Left ventricle myocardium inferior (tissue), 1 donor: ENCODE data around the gene R3HDM2. TPM values are rescaled to one million over a fixed set of nuclear protein-coding genes. Genes with fewer than 3 reads are reported as not detected.

ENCODE experiments used
- DNase-seq: peaks from one replicate; pipeline ENCODE4 v3.0.0-alpha.2; 2020
- H3K27ac ChIP-seq: fragments of 200-600 bp; replicated peaks from 2 replicates; pipeline ENCODE4 v1.8.0; 2021
- H3K27me3 ChIP-seq: fragments of 200-600 bp; 2 replicates; pipeline ENCODE4 v1.8.0; 2021; ENCODE audit warnings: low read depth
- H3K36me3 ChIP-seq: fragments of 200-600 bp; 2 replicates; pipeline ENCODE4 v1.8.0; 2021
- H3K4me1 ChIP-seq: fragments of 200-600 bp; 2 replicates; pipeline ENCODE4 v1.8.0; 2021
- H3K4me3 ChIP-seq: fragments of 200-600 bp; 2 replicates; pipeline ENCODE4 v1.8.0; 2021; ENCODE audit warnings: mild to moderate bottlenecking, moderate library complexity
- H3K9me3 ChIP-seq: fragments of 200-600 bp; replicated peaks from 2 replicates; pipeline ENCODE4 v1.8.0; 2021
- intact Hi-C: fragments of 100-400 bp; cut with micrococcal nuclease; formaldehyde crosslinking; loops from one replicate; pipeline ENCODE4 v1.11.0; 2022
- total RNA-seq: library from RNA; stranded (reverse); fragmentation: NEBNext Ultra II Directional; extraction: Animal tissue kit (Norgen Biotek cat#: 25700); gene quantifications from one replicate; pipeline ENCODE4 v1.2.1, GENCODE V29; 2021
- TF ChIP-seq, protein P1 (sequence below): fragments of 200-600 bp; IDR thresholded peaks from 2 replicates; pipeline ENCODE4 v1.8.0; 2021; ENCODE audit warnings: antibody characterized with exemption, mild to moderate bottlenecking, borderline replicate concordance
- donor health status: DM: no; HTN: yes; CAD: no; lungs with severe emphysema.

Gene R3HDM2
- total RNA-seq, 1 donor from 2014 or later: 63.1 TPM

DNA sequence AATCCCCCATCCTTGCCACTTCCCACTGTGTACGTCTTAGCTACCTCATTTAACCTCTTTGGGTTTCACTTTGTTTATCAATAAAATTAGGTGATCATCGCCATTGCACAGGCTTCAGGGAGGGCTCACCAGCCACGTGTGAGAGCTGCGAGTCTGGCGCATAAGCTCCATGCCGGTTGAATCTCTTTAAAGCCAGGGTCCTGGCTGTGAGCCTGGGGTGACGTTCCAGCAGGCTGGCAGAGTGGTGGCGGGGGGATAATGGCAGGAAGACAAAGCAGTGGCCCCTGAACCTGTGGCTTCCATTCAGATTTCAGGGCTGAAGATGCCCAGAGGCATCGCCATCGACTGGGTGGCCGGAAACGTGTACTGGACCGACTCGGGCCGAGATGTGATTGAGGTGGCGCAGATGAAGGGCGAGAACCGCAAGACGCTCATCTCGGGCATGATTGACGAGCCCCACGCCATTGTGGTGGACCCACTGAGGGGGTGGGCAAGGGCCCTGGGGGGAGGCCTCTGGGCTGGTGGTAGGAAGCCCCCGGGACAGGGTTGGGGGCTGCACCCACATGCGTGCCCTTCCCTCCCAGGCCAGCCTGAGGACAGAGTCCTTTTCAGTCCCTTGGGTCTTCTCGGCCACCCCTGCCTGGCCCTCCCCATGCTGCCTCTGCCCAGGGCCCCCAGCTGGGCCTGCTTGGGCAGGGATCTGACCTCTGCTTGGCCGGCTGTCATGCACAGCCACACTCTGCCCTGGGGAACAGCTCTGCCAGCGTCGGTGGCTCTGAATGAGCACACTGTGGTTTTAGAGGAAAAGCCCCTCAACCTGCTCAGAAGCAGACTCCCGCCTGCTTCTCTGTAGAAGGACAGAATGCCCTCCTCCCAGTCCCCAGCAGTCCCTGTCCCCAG is 222.9 kb downstream of the R3HDM2 start:
- Histone ChIP-seq H3K27me3 (no peaks in the 10 kb centered on the region), H3K9me3 (no peaks in the 10 kb centered on the region), H3K36me3 (peaks cover 86% of the 10 kb centered on the region), H3K27ac (peak overlapping the region; percentile 80), H3K4me1 (peaks cover 33% of the 10 kb centered on the region), H3K4me3 (no peak overlapping the region)
- TF ChIP-seq, protein P1, sequence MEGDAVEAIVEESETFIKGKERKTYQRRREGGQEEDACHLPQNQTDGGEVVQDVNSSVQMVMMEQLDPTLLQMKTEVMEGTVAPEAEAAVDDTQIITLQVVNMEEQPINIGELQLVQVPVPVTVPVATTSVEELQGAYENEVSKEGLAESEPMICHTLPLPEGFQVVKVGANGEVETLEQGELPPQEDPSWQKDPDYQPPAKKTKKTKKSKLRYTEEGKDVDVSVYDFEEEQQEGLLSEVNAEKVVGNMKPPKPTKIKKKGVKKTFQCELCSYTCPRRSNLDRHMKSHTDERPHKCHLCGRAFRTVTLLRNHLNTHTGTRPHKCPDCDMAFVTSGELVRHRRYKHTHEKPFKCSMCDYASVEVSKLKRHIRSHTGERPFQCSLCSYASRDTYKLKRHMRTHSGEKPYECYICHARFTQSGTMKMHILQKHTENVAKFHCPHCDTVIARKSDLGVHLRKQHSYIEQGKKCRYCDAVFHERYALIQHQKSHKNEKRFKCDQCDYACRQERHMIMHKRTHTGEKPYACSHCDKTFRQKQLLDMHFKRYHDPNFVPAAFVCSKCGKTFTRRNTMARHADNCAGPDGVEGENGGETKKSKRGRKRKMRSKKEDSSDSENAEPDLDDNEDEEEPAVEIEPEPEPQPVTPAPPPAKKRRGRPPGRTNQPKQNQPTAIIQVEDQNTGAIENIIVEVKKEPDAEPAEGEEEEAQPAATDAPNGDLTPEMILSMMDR: no peak
- DNase-seq: no peak
- intact Hi-C loops: no loop called here

DNA sequence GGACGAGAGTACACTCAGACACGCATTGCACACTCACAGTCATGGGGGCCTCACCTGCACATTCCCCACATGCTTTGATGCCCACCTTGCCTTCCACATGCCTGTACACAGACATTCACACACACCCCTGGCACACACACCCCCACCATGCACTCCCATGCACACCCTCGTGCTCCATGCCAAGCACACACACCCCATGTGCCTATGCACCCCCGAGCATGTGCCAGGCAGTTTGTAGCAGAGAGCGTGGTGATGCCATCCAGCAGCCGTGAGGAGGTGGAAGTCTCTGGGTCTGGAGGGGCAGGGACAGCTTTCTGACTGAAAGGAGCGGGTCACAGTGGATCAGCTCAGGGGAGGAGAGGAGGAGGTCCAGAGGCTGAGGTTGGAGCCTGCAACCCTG is 224.9 kb downstream of the R3HDM2 start:
- peaks cover 88% of the 10 kb centered on the region for H3K36me3 ChIP-seq
- intact Hi-C loops: no loop called here

DNA sequence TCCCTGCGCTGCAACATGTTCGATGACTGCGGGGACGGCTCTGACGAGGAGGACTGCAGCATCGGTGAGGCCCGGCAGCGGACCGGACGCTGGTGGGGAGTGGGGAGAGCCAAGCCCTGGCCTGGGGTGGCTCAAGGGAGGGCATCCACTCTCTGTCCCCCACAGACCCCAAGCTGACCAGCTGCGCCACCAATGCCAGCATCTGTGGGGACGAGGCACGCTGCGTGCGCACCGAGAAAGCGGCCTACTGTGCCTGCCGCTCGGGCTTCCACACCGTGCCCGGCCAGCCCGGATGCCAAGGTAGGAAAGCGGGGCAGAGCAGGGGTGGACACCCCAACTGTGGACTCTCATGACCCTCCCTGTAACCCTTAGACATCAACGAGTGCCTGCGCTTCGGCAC is 225.7 kb downstream of the R3HDM2 start:
- Histone ChIP-seq H3K36me3 (peaks cover 88% of the 10 kb centered on the region), H3K9me3 (no peaks in the 10 kb centered on the region), H3K4me3 (no peak overlapping the region), H3K4me1 (peaks cover 27% of the 10 kb centered on the region), H3K27ac (no peak overlapping the region), H3K27me3 (no peaks in the 10 kb centered on the region)
- intact Hi-C loops: no loop called here
- DNase-seq: no peak
- TF ChIP-seq, protein P1: no peak

More for the DNA sequence above, 224.9 kb downstream of the R3HDM2 start:
- H3K9me3 ChIP-seq: no peaks in the 10 kb centered on the region
- H3K27ac ChIP-seq: no peak overlapping the region
- H3K27me3 ChIP-seq: no peaks in the 10 kb centered on the region
- TF ChIP-seq, protein P1: no peak
- no peak for DNase-seq
- no peak overlapping the region for H3K4me3 ChIP-seq
- peaks cover 27% of the 10 kb centered on the region for H3K4me1 ChIP-seq

DNA sequence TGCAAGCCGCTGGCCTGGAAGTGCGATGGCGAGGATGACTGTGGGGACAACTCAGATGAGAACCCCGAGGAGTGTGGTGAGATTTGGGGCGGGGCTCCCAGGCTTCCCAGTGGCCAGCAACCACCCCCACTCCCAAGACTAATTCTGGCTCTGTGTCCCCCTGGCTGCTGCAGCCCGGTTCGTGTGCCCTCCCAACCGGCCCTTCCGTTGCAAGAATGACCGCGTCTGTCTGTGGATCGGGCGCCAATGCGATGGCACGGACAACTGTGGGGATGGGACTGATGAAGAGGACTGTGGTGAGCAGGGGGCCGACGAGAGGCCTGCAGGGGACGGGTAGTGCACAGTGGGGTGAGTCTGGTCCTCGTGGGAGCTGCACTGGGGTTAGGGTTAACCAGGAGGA is 226.4 kb downstream of the R3HDM2 start:
- no peaks in the 10 kb centered on the region for H3K9me3 ChIP-seq
- no peaks in the 10 kb centered on the region for H3K27me3 ChIP-seq
- H3K36me3 ChIP-seq: peaks cover 88% of the 10 kb centered on the region
- peaks cover 23% of the 10 kb centered on the region for H3K4me1 ChIP-seq
- no peak overlapping the region for H3K4me3 ChIP-seq
- DNase-seq: no peak
- H3K27ac ChIP-seq: no peak overlapping the region
- TF ChIP-seq, protein P1: no peak
- intact Hi-C loops: no loop called here

DNA sequence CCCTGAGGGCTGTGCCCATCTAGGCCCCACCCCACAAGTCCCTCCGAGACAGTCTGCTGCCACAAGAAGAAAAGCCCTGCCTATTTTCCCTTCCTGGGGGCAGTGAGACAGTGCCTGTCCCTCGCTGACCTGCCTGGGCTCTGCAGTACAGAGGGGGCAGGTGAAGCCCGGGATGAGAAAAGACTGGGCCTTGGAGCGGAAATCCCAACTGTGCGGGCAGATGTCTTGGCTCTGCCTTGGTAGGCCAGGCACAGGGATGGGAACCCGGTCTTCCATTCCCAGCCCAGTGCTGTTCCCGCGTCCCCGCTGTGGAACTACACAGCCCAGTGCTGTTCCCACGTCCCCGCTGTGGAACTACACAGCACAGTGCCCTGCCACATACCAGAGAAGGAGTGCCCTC is 227.1 kb downstream of the R3HDM2 start:
- no peak overlapping the region for H3K4me3 ChIP-seq
- H3K4me1 ChIP-seq: peaks cover 16% of the 10 kb centered on the region
- intact Hi-C loops: no loop called here
- H3K27ac ChIP-seq: no peak overlapping the region
- no peaks in the 10 kb centered on the region for H3K27me3 ChIP-seq
- DNase-seq: no peak
- H3K36me3 ChIP-seq: peaks cover 94% of the 10 kb centered on the region
- TF ChIP-seq, protein P1: no peak
- H3K9me3 ChIP-seq: no peaks in the 10 kb centered on the region

Other genes with a start within 250 kb of the R3HDM2 start
- gene NXPH4, start 214.2 kb downstream of the R3HDM2 start, total RNA-seq: 0.44 TPM
- 22.9 TPM for gene SHMT2, start 201.3 kb downstream of the R3HDM2 start, total RNA-seq
- gene STAC3, start 179.9 kb downstream of the R3HDM2 start, total RNA-seq: 0.69 TPM
- not detected for gene INHBC, start 3.7 kb upstream of the R3HDM2 start, total RNA-seq
- not detected for gene INHBE, start 24.3 kb upstream of the R3HDM2 start, total RNA-seq
- 0.93 TPM for gene GLI1, start 28.7 kb upstream of the R3HDM2 start, total RNA-seq
- gene ARHGAP9, start 48.8 kb upstream of the R3HDM2 start, total RNA-seq: 4.2 TPM
- gene MARS1, start 57.0 kb upstream of the R3HDM2 start, total RNA-seq: 73.1 TPM
- gene DDIT3, start 89.5 kb upstream of the R3HDM2 start, total RNA-seq: 20.4 TPM
- gene MBD6, start 91.8 kb upstream of the R3HDM2 start, total RNA-seq: 33.1 TPM
- gene DCTN2, start 116.1 kb upstream of the R3HDM2 start, total RNA-seq: 87.8 TPM
- 0.08 TPM for gene KIF5A, start 119.0 kb upstream of the R3HDM2 start, total RNA-seq
- gene PIP4K2C, start 160.1 kb upstream of the R3HDM2 start, total RNA-seq: 12.3 TPM
- 22.3 TPM for gene DTX3, start 173.8 kb upstream of the R3HDM2 start, total RNA-seq
- gene ARHGEF25, start 180.4 kb upstream of the R3HDM2 start, total RNA-seq: 9.7 TPM
- gene B4GALNT1, start 202.2 kb upstream of the R3HDM2 start, total RNA-seq: 4.7 TPM